HG03135 (cell line): ENCODE results near the gene BCAP31.
"Not testable (repeated sequence)": the region's sequence is repeated elsewhere in the genome, so short reads cannot be mapped to it uniquely, and the experiment has no call there.

ENCODE experiments used
- ATAC-seq: cut with Tn5 transposase; IDR thresholded peaks from one replicate; pipeline ENCODE4 v1.9.1; 2021; ENCODE audit warnings: mild to moderate bottlenecking, moderate library complexity; ENCODE audit not compliant: unreplicated experiment

The BCAP31 gene

GRCh38 chrX:153763298-153763932 lies 39.2 kb upstream of the BCAP31 start:
- no peak for ATAC-seq

DNA sequence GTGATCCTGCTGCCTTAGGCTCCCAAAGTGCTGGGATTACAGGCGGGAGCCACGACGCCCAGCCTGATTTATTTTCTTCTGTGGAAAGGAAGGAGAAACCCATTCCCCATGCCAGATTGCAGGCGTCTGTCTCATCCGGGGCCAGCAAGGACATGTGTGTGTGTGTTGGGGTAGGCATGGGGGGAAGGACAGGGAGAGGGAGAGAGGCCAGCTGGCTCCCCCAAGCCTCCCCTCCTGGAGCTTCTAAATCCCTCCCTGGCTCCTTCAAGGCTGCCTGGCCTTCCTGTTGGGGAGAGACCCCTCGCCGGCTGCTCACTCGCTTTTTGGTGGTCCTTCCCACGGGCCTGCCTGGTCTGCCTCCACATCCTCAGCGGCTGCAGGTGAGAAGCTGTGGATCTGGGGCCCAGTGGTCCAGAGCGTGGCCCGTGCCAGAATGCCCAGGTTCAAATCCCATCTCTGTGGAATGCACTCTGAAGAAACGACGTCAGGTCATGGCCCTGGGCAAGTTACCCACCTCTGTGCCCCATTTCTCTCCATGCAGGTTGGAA lies 38.5 kb upstream of the BCAP31 start:
- no peak for ATAC-seq

DNA sequence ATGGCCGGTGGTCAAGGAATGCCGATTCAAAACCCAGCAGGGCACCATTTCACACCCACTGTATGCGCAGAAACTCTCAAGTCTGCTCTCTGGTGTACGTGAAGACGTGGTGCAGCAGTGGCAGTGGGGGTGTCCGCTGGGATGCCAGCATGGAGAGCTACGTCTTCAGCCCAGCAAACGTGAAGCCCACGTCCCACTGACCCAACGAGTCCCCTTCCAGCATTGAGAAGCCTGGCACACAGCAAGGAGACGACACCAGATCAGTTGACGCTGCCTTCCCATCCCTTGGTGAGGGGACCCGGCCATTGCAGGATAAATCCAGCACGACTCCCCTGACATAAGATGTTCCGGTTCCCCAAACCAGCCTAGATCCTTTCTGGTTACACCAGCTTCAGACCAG lies 37.7 kb upstream of the BCAP31 start:
- ATAC-seq = no peak

DNA sequence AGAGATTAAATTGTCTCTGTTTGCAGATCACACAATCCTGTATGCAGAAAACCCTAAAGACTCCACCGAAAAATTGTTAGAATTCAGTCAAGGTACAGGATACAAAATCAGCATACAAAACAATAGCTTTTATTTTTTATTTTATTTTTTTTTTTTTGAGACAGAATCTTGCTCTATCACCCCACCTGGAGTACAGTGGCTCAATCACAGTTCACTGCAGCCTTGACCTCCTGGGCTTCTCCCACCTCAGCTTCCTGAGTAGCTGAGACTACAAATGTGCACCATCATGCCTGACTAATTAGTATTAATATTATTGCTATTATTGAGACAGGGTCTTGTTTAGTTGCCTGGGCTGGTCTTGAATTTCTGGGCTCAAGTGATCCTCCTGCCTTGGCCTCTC lies 30.9 kb upstream of the BCAP31 start:
- ATAC-seq = no peak

- no peak for ATAC-seq
Measured at GRCh38 chrX:153750127-153750774, 26.1 kb upstream of the BCAP31 start.

DNA sequence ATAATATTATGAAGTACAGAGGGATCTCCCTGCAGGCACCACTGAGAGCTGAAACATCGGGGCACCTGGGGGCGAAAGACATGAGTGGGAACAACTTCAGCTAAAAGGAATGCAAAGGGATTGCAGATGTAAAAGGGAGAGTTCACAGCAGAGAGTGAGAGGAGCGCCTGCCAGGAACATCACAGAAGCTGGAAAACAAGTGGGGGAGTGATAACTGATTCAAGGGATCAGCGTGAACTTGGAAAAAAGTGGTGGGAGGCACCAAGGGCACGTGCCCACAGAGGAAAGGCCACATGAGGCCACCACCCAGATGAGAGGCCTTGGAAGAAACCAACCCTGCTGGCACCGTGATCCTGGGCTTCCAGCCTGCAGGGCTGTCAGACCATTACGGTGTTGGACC lies 24.8 kb upstream of the BCAP31 start:
- not testable (repeated sequence) for ATAC-seq

- ATAC-seq = not testable (repeated sequence)
Measured at GRCh38 chrX:153746991-153747390, 22.8 kb upstream of the BCAP31 start.

- ATAC-seq = no peak
Measured at GRCh38 chrX:153746359-153746758, 22.2 kb upstream of the BCAP31 start.

DNA sequence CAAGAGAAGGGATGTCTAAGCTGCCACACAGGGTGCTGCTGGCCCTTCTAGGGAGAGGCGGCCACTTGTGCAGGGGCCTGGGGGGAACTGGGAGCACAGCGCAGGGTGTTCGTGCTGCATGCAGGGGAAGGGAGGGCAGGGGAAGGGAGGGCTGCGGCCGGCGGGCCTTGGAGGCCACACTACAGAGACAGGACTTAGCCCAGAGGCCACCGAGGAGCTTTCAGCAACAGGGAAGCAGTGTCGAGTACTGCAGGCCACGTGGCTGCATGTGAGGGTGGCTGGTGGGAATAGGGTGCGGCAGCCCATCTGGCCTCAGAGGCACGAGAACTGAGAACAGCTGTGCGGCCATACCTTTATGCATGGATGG lies 20.9 kb upstream of the BCAP31 start:
- ATAC-seq = not testable (repeated sequence)

- no peak for ATAC-seq
Measured at GRCh38 chrX:153744210-153745066, 20.3 kb upstream of the BCAP31 start.

- ATAC-seq = not testable (repeated sequence)
Measured at GRCh38 chrX:153743468-153744209, 19.5 kb upstream of the BCAP31 start.

DNA sequence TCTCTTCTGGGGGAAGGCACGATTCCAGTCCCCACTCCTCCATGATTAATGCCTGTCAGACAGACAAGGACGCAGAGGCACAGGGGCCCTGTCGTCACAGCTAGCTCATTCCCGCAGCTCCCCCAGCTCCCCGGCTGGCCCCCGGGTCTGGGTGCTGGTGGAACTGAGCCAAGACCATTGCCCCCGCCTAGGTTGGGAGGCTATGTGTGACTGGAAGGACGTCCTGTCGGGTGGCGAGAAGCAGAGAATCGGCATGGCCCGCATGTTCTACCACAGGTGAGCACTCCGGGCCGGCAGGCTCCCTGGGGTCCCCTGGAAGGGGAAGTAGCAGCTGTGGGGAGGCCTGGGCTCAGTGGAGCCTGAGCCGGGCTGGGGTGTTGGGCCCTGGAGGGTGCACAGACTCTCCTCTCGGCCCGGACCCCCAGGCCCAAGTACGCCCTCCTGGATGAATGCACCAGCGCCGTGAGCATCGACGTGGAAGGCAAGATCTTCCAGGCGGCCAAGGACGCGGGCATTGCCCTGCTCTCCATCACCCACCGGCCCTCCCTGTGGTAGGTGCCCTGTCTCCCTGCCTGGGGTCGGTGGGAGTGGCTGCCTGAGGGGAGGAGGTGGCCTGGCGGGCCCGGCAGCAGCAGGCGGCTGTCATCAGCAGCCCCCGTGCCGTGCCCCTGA lies 18.7 kb upstream of the BCAP31 start:
- ATAC-seq = not testable (repeated sequence)

GRCh38 chrX:153742111-153742510 lies 17.9 kb upstream of the BCAP31 start:
- not testable (repeated sequence) for ATAC-seq

DNA sequence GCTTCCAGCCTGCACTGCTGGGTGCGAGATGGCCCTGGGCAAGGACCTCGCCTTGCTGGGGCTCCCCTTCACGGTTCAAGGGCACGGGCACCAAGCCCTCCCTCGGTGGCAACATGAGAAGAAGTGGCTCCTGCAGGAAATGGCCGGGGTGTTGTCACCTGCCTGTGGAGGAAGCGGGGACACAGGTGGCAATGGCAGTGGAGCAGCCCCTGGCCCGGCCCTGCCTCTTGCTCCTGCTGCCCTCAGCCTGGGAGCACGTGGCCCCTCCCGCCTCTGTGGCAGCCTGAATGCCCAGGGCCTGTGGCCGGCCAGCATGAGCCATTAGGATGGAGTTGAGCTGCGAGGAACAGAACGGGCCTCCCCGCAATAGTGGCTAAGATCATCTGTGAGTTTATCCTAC lies 17.3 kb upstream of the BCAP31 start:
- no peak for ATAC-seq

DNA sequence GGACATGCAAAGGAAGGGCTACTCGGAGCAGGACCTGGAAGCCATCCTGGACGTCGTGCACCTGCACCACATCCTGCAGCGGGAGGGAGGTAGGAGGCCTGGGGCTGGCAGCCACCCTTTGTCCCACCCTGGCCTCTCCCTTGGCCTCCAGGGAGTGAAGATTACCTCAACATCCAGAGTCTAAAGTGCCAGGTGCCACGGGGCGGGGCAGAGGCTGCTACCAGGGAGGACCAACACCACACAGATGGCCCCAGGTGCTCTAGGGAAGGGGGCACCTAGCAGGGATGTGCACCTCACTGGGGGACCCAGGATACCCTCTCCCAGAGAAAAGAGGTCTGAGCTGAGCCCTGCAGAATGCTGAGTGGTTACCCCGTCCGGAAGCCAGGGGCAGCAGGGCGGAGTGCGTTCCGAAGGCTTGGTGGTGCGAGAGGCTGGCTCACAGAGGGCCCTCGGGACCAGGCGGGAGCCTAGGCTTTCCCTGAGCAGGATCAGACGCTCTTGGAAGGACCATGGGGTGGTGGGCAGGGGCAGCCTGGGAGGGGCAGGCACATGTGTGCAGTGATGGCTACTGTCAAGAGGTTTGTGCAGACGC lies 16.5 kb upstream of the BCAP31 start:
- no peak for ATAC-seq

GRCh38 chrX:153739754-153740486 lies 15.7 kb upstream of the BCAP31 start:
- no peak for ATAC-seq

- ATAC-seq = no peak
Measured at GRCh38 chrX:153738056-153738605, 13.9 kb upstream of the BCAP31 start.

DNA sequence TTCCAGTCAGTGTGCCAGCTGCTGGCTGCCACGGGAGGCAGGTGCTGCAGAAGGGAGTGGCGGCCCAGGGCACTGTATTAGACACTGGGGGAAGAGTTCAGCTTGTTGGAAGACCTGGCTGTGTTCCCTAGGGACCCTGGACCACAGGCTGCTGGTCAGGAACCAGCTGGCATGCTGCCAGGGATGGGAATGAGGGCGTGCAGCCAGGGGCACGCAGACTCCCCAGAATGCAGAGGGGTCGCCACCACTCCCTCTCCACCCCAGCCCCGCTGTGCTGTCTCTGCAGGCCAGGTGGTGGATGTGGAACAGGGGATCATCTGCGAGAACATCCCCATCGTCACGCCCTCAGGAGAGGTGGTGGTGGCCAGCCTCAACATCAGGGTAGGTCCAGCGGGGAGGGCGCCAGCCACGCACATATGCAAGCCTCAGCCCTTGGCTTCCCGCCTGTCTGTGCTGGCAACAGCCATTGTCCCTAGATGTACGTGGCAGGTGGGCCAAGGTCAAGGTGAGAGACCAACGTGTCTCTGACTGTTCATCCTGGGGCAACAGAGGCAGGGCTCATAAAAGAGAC lies 12.8 kb upstream of the BCAP31 start:
- ATAC-seq = no peak
